ENCODE data around the gene RSL1D1.

Gene RSL1D1

GRCh38 chr16:11799017-11799381, 52.3 kb downstream of the RSL1D1 start:
- no peaks in the 10 kb centered on the region for H3K27me3 ChIP-seq (ENCODE audit: insufficient read depth, poor library complexity, severe bottlenecking)
- H3K27ac ChIP-seq (replicated peaks): no peak overlapping the region
- TF ChIP-seq GABPA (IDR thresholded peaks at IDR 0.05; ENCODE audit: low read depth): no peak
- no peak for TF ChIP-seq REST (IDR thresholded peaks at IDR 0.05; ENCODE audit: insufficient replicate concordance, low read depth)
- TF ChIP-seq SPI1 (IDR thresholded peaks at IDR 0.05; ENCODE audit: borderline replicate concordance, low read depth): no peak
- no peak for TF ChIP-seq CTCF (IDR thresholded peaks at IDR 0.05; ENCODE audit: insufficient read depth, low read length)
- TF ChIP-seq POLR2AphosphoS5 (IDR thresholded peaks at IDR 0.05; ENCODE audit: low read depth): no peak

GRCh38 chr16:11797957-11798299, 53.4 kb downstream of the RSL1D1 start:
- Histone ChIP-seq H3K4me3 (replicated peaks; ENCODE audit: insufficient read depth, low read length) (peak overlapping the region; percentile 73), H3K27ac (replicated peaks) (peak overlapping the region; percentile 74), H3K27me3 (ENCODE audit: insufficient read depth, poor library complexity, severe bottlenecking) (no peaks in the 10 kb centered on the region)
- TF ChIP-seq GABPA (IDR thresholded peaks at IDR 0.05; ENCODE audit: low read depth) (no peak), REST (IDR thresholded peaks at IDR 0.05; ENCODE audit: insufficient replicate concordance, low read depth) (no peak), SPI1 (IDR thresholded peaks at IDR 0.05; ENCODE audit: borderline replicate concordance, low read depth) (no peak), CTCF (IDR thresholded peaks at IDR 0.05; ENCODE audit: insufficient read depth, low read length) (no peak), POLR2AphosphoS5 (IDR thresholded peaks at IDR 0.05; ENCODE audit: low read depth) (no peak)
- peak in 1 of 2 experiments; percentile 23 for DNase-seq (ENCODE audit: low read depth in 1 of 2, low spot score in 1 of 2)

More at GRCh38 chr16:11799017-11799381, 52.3 kb downstream of the RSL1D1 start:
- no peak for DNase-seq (ENCODE audit: low read depth in 1 of 2, low spot score in 1 of 2)
- no peak overlapping the region; the same call in 1 of the 2 replicates for H3K4me3 ChIP-seq (replicated peaks; ENCODE audit: insufficient read depth, low read length)

GRCh38 chr16:11797166-11797956, 54.0 kb downstream of the RSL1D1 start, which contains the start of gene ZC3H7A:
Gene ZC3H7A, minus strand, starts transcription at chr16:11797258. Its CDS starts 14,904 bp downstream, at chr16:11782354.
- H3K27me3 ChIP-seq (ENCODE audit: insufficient read depth, poor library complexity, severe bottlenecking): no peaks in the 10 kb centered on the region
- TF ChIP-seq POLR2AphosphoS5 (IDR thresholded peaks at IDR 0.05; ENCODE audit: low read depth) (peak; percentile 58), GABPA (IDR thresholded peaks at IDR 0.05; ENCODE audit: low read depth) (no peak), SPI1 (IDR thresholded peaks at IDR 0.05; ENCODE audit: borderline replicate concordance, low read depth) (no peak), CTCF (IDR thresholded peaks at IDR 0.05; ENCODE audit: insufficient read depth, low read length) (no peak), REST (IDR thresholded peaks at IDR 0.05; ENCODE audit: insufficient replicate concordance, low read depth) (peak; percentile 13)
- peak within 1 kb of the TSS; percentile 73 for H3K4me3 ChIP-seq (replicated peaks; ENCODE audit: insufficient read depth, low read length)
- H3K27ac ChIP-seq (replicated peaks): peak within 1 kb of the TSS; percentile 91
- DNase-seq (ENCODE audit: low read depth in 1 of 2, low spot score in 1 of 2): peak; percentile 94 to 95
